PC-3 (cell line): ENCODE measurements around the gene PTPRA.

ENCODE experiments used
- EZH2 ChIP-seq: fragments of 300-600 bp; sonication (generic); IDR thresholded peaks from one replicate; pipeline ENCODE4 v1.6.1; 2017; ENCODE audit warnings: antibody characterized with exemption, mild to moderate bottlenecking, low read length; ENCODE audit not compliant: unreplicated experiment
- EZH2phosphoT487 ChIP-seq: fragments of 300-600 bp; sonication (generic); IDR thresholded peaks from 2 replicates; pipeline ENCODE4 v1.6.1; 2018; ENCODE audit warnings: mild to moderate bottlenecking, antibody characterized with exemption, low read length, borderline replicate concordance
- TF ChIP-seq, protein P1 (sequence below): fragments of 300-600 bp; sonication (generic); conservative IDR thresholded peaks from 2 replicates; pipeline ENCODE4 v1.5.1; 2017; ENCODE audit warnings: antibody characterized with exemption, low read depth, mild to moderate bottlenecking, low read length

GRCh38 chr20:2922957-2923356, 49.7 kb downstream of the PTPRA start:
- TF ChIP-seq, protein P1, sequence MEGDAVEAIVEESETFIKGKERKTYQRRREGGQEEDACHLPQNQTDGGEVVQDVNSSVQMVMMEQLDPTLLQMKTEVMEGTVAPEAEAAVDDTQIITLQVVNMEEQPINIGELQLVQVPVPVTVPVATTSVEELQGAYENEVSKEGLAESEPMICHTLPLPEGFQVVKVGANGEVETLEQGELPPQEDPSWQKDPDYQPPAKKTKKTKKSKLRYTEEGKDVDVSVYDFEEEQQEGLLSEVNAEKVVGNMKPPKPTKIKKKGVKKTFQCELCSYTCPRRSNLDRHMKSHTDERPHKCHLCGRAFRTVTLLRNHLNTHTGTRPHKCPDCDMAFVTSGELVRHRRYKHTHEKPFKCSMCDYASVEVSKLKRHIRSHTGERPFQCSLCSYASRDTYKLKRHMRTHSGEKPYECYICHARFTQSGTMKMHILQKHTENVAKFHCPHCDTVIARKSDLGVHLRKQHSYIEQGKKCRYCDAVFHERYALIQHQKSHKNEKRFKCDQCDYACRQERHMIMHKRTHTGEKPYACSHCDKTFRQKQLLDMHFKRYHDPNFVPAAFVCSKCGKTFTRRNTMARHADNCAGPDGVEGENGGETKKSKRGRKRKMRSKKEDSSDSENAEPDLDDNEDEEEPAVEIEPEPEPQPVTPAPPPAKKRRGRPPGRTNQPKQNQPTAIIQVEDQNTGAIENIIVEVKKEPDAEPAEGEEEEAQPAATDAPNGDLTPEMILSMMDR, result no peak
- TF ChIP-seq EZH2 (no peak), EZH2phosphoT487 (no peak)
